Hepatocyte (in vitro differentiated cells): ENCODE results near the gene MAGI2.

Experiments used
- EZH2 ChIP-seq: fragments of 200-600 bp; sonication (generic); IDR thresholded peaks from 2 replicates; pipeline ENCODE4 v1.6.1; 2016; ENCODE audit warnings: antibody characterized with exemption, mild to moderate bottlenecking, borderline replicate concordance
- EZH2phosphoT487 ChIP-seq: fragments of 200-600 bp; sonication (generic); IDR thresholded peaks from one replicate; pipeline ENCODE4 v1.6.1; 2018; ENCODE audit warnings: antibody characterized with exemption, mild to moderate bottlenecking, low read depth, moderate library complexity; ENCODE audit not compliant: unreplicated experiment, severe bottlenecking
- TF ChIP-seq, protein P1 (sequence below): fragments of 200-600 bp; sonication (generic); IDR thresholded peaks from 2 replicates; pipeline ENCODE4 v1.5.1; 2016; ENCODE audit warnings: antibody characterized with exemption, mild to moderate bottlenecking; ENCODE audit not compliant: poor library complexity

DNA sequence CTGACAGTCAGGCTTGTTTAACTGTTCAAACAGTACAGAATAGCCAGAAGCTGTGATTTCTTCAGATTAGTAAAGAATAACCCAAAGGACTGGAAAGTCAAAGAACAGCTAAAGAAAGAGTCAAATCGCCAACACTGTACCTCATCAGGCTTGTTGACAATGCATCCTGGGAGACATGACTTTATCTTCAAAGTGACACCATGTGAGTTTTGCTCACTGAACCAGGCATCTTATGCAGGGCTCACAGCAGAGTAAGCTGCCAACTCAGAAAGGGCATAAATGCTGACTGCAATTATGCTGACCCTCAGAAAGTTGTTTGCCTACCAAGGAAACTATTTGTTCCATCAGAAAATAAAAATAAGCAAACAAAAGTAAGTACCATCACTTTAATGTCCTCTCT is 96.4 kb downstream of the MAGI2 start:
- no peak for TF ChIP-seq EZH2phosphoT487
- TF ChIP-seq, protein P1, sequence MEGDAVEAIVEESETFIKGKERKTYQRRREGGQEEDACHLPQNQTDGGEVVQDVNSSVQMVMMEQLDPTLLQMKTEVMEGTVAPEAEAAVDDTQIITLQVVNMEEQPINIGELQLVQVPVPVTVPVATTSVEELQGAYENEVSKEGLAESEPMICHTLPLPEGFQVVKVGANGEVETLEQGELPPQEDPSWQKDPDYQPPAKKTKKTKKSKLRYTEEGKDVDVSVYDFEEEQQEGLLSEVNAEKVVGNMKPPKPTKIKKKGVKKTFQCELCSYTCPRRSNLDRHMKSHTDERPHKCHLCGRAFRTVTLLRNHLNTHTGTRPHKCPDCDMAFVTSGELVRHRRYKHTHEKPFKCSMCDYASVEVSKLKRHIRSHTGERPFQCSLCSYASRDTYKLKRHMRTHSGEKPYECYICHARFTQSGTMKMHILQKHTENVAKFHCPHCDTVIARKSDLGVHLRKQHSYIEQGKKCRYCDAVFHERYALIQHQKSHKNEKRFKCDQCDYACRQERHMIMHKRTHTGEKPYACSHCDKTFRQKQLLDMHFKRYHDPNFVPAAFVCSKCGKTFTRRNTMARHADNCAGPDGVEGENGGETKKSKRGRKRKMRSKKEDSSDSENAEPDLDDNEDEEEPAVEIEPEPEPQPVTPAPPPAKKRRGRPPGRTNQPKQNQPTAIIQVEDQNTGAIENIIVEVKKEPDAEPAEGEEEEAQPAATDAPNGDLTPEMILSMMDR, result no peak
- TF ChIP-seq EZH2, result no peak
